HG03342 (cell line): ENCODE measurements around the gene LYVE1.
"Not testable (repeated sequence)": the region's sequence is repeated elsewhere in the genome, so short reads cannot be mapped to it uniquely, and the experiment has no call there.

ENCODE experiments used
- ATAC-seq: cut with Tn5 transposase; IDR thresholded peaks from one replicate; pipeline ENCODE4 v1.9.1; 2021; ENCODE audit warnings: mild to moderate bottlenecking, moderate library complexity; ENCODE audit not compliant: unreplicated experiment

The LYVE1 gene, protein sequence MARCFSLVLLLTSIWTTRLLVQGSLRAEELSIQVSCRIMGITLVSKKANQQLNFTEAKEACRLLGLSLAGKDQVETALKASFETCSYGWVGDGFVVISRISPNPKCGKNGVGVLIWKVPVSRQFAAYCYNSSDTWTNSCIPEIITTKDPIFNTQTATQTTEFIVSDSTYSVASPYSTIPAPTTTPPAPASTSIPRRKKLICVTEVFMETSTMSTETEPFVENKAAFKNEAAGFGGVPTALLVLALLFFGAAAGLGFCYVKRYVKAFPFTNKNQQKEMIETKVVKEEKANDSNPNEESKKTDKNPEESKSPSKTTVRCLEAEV

DNA sequence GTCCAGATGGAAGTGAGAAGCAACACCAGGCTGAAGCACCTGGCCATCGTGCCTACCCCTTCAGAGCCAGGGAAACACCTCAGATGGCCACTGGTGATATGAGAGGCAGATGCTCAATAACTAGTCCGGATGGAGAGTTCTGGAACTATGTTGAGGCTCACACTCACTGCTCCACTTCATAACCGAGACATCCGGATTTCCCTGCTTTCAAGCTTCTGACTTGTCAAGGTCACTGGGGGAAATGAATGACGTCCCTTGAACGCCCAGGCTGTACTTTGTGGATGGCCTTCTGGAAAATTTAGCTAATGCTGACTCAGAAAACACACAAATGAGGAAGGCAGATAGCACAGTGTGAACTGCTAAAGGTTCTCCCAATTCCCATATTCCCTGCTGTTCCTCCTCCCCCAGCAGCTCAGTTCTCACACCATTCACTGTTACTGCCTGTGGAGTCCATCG, at the start of gene LYVE1:
LYVE1 (minus strand) TSS at position 180 of the 456 bp plus-strand sequence; CDS start at position 47, 133 bp downstream.
- no peak for ATAC-seq

DNA sequence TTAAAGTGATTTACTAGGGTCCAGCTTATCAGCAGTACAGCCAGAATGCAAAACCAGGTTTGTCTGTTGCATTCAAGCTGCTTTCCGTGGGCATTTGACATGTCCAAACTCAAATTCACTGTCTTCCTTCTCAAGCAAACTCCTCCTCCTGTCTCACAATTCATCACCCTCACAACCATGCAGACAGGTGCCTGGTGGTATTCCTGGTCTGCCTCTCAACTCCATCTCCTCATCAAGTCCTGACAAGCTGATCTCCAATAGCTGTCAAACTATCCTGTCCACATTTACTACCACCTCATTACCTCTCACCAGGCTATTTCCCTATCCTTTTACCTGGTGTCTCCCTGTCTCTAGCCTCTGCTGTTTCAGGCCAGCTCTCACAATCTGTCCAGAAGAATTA, 49.1 kb upstream of the LYVE1 start:
- no peak for ATAC-seq

DNA sequence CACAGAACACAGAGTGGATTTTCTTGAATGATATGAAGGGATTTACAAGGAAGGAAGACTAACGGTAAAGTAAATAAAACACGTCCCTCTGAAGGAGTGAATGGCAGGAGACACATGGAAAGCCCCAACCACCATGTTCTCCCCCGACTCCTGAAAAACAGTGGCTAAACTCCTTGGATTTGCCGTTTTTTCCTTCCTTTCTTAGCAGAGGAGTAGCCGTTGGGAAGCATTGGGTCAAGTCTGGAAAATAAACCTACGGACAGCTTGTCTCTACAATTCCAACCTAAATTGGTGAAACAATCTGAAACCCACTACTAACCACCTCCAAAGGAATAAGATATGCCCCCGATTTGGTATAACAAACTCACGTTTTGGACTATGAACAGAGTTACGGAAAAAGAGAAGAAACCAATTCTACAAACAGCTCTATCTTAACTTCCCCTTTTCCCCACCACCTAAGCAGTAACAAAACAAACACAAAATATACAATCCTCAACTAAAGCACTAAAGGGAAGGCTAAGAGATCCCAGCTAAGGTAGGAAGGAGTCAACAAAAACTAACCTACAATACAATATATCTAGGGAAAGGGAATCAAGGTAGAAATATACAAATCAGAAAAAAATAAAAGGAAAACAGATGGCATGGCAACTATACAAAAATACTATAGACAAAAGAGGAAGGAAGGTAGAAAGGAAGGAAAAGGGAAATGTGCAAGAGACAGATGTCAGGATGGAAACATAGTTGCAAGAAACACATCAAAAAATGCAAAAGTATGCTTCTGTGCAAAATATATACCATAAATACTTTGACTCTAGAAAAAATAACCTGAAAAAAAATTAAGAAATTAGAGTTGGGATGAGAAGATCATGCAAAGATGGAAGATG, 43.8 kb upstream of the LYVE1 start:
- ATAC-seq = no peak

- no peak for ATAC-seq
Observed at GRCh38 chr11:10609636-10610035, 41.2 kb upstream of the LYVE1 start.

DNA sequence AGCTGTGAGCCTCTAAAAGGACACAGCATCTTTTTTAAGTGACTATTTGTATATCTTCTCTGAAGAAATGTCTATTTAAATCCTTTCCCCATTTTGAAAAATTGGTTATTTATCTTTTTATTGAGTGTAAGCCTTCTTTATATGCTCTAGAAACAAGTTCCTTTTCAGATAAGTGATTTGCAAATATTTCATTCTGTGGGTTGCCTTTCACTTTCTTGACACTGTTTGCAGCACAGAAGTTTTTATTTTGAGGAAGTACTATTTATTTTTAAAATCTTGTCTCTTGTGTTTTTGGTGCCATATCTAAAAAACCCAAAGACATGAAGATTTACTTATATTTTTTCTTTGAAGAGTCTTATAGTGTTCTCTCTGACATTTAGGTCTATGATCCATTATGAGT, 40.1 kb upstream of the LYVE1 start:
- no peak for ATAC-seq

DNA sequence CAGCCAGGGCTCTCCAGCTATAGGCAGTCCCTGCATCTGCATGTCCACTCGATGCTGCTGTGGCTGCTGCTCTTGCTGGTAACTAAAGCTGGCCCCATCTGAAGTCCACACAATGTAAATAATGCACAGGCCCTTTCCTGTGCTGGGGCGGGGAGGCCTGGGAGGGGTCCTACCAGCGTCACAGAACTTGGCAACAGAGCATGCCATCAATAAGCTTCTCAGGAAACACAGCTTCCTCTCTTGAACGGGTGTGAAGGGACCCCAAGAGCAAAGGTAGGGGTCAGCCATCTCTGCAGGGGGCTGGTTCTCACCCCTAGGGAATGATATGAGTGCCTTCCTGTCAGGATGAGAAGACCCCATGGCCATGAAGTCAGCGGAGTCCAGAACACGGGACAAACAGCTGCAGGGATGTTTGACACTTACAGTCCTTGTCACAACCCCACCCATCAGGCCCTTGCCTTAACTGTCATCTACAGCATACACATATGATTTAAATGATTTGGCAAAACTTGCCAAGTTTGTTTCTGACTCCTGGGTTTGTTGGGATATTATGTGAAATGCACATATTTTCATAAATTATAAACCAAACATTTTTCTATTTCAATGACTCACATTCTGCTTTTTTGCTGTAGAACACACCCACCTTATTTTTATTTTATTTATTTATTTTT, 39.1 kb upstream of the LYVE1 start:
- ATAC-seq = no peak

- no peak for ATAC-seq
Observed at GRCh38 chr11:10606536-10607208, 38.2 kb upstream of the LYVE1 start.

GRCh38 chr11:10605941-10606381, 37.5 kb upstream of the LYVE1 start:
- ATAC-seq = no peak

GRCh38 chr11:10604798-10605197, 36.3 kb upstream of the LYVE1 start:
- no peak for ATAC-seq

DNA sequence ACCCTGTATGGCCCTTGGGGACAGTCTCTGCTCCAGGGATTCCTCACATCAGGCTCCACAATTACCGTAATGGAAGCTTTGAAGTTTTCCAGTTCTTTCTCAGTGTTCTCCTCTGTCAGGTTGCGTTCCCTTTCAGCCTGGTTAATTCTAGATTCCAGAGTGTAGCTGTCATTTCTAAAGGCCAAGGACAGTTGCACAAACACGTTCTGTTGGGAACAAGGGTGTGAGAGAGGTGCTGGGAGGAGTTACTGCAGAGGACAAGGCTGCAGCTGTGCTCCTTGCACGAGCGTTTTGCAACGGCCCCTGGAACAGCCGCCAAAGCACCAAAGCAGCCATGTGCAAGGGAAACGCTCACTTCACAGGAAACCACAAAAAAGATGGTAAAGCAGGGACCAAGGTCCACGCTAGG, 35.9 kb upstream of the LYVE1 start:
- no peak for ATAC-seq

GRCh38 chr11:10603721-10604297, 35.3 kb upstream of the LYVE1 start:
- ATAC-seq = no peak

GRCh38 chr11:10602945-10603344, 34.5 kb upstream of the LYVE1 start:
- no peak for ATAC-seq

- ATAC-seq = no peak
Observed at GRCh38 chr11:10602366-10602765, 33.9 kb upstream of the LYVE1 start.

DNA sequence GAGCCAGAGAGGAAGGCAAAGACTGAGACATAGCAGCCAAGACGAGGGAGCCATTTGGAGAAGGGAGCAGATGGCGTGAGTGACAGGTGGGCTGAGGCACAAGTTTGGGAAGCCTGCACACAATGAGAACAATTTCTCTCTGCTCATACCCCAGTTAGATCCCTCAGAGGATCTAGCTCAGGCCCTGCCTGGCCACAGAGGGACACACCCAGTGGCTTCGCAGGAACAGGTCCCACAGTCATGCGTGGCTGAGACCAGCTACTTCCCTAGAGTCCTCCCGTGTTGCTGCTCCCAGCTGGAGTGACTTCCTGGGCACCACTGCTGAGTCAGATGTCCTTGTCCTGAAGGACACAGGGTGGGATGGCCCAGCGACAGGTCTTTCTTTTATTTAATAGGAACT, 33.4 kb upstream of the LYVE1 start:
- no peak for ATAC-seq

DNA sequence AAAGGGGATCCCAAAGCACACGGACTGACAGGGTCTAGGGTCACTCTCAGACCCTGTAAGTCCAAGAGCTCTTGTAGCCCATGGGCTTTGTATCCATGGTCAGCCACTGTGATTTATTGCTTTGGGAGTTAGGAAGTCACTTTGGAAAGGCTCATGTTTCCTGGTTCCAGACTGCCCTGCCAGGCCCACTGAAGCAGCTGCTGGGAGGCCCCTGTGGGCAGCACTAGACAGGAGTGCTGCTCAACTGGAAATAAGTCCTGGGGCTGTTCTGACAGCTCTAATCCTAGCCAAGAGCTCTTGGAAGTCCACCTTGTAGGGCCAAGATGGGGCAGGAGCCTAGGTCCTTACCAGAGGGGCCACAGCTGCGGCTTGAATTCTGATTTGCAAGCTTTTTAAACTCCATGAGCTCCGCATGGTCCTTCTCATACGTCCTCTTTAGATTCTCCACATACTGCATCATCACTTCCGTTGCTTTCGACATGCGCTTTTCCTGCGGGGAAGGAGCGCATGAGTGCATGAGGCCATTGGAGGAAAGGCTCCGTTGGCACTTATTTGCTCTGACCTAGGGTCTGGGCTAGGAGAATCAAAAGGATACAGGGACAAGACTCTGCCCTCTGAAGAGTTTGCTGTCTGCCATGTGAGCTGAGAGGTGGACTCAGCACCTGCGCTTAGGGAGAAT, 32.2 kb upstream of the LYVE1 start:
- no peak for ATAC-seq

- ATAC-seq = no peak
Observed at GRCh38 chr11:10599388-10600175, 31.1 kb upstream of the LYVE1 start.

DNA sequence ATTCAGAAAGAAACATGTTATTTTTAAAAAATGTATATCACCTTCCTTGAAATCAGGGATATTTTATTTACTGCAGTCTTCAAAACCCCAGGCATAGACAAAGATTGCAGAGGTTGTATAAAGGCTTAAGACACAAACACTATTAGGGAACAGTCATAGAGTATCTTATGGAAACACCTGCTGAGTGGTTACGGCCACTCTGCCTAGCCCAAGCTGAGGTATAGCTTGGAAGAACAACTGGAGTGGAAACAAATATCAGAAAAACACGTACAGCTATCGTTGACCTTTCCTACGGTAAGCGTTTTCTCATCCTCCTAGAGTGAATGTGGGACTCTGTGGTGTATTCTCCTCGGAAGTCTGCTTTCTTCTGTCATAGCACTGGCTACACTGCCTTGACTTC, 30.4 kb upstream of the LYVE1 start:
- ATAC-seq = no peak

DNA sequence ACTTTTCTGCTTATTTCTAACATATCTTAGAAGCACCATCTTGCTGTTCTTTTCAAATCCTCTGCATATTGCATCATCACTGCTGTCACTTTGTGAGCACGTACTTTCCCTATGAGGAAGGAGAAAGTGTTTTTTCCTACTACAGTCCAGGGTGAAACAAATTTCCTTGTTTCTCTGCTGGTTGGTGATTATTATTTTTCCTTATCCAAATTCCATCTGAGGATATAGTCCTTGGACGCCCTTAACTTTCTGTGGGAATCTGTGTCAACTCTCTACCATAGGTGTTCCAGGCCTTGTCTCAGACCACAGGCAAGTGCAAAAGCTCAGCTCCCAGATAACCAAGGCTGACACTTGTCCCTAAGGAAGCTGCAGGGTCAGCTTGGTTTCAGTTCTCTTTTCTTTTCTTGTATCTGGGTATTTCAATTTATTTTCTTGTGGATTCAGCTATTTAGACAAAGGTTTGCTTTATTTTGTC, 29.4 kb upstream of the LYVE1 start:
- no peak for ATAC-seq

- ATAC-seq = not testable (repeated sequence)
Observed at GRCh38 chr11:10595840-10596239, 27.4 kb upstream of the LYVE1 start.
